Karpas-422 (cell line): ENCODE results near the gene MRPL23. TPM values are rescaled to one million over a fixed set of nuclear protein-coding genes. Genes with fewer than 3 reads are reported as not detected.
"Not testable (repeated sequence)": the region's sequence is repeated elsewhere in the genome, so short reads cannot be mapped to it uniquely, and the experiment has no call there.

Experiments
- DNase-seq: peaks from one replicate; pipeline ENCODE4 v3.0.0-alpha.2; 2015
- H2AFZ ChIP-seq: fragments of 200-600 bp; sonication (generic); 2 replicates; pipeline ENCODE4 v1.6.1; 2014; ENCODE audit warnings: antibody characterized with exemption, low read length, mixed read lengths
- H3K27ac ChIP-seq: fragments of 200-600 bp; sonication (generic); 2 replicates; pipeline ENCODE4 v1.5.1; 2014; ENCODE audit warnings: mild to moderate bottlenecking, low read length, moderate library complexity
- H3K27me3 ChIP-seq: fragments of 200-600 bp; sonication (generic); 2 replicates; pipeline ENCODE4 v1.6.1; 2014; ENCODE audit warnings: low read length, mixed read lengths
- H3K36me3 ChIP-seq: fragments of 200-600 bp; sonication (generic); 2 replicates; pipeline ENCODE4 v1.6.1; 2014; ENCODE audit warnings: low read length, mixed read lengths; ENCODE audit not compliant: insufficient read depth
- H3K4me1 ChIP-seq: fragments of 200-600 bp; sonication (generic); 2 replicates; pipeline ENCODE4 v1.6.1; 2014; ENCODE audit warnings: mild to moderate bottlenecking, low read length, mixed read lengths
- H3K4me2 ChIP-seq: fragments of 200-600 bp; sonication (generic); 2 replicates; pipeline ENCODE4 v1.6.1; 2014; ENCODE audit warnings: low read length, low read depth, mild to moderate bottlenecking; ENCODE audit not compliant: poor library complexity, severe bottlenecking
- H3K4me3 ChIP-seq: fragments of 200-600 bp; sonication (generic); 2 replicates; pipeline ENCODE4 v1.5.1; 2014; ENCODE audit warnings: mild to moderate bottlenecking, antibody characterized with exemption, low read length, mixed read lengths
- H3K79me2 ChIP-seq: fragments of 200-600 bp; sonication (generic); 2 replicates; pipeline ENCODE4 v1.6.1; 2014; ENCODE audit warnings: mild to moderate bottlenecking, low read length, mixed read lengths
- H3K9ac ChIP-seq: fragments of 200-600 bp; sonication (generic); 2 replicates; pipeline ENCODE4 v1.6.0; 2014; ENCODE audit warnings: low read length
- H3K9me2 ChIP-seq: fragments of 200-600 bp; sonication (generic), shearing (Covaris generic); replicated peaks from 2 replicates; pipeline ENCODE4 v1.6.0; 2014; ENCODE audit warnings: mild to moderate bottlenecking, low read length, moderate library complexity; ENCODE audit not compliant: insufficient read depth
- H3K9me3 ChIP-seq: fragments of 300-700, 200-600 bp; sonication (generic); 2 replicates; pipeline ENCODE4 v1.6.1; 2014; ENCODE audit warnings: low read length, mixed read lengths
- H4K20me1 ChIP-seq: fragments of 200-600 bp; sonication (generic); 2 replicates; pipeline ENCODE4 v1.6.1; 2014; ENCODE audit warnings: mild to moderate bottlenecking, antibody characterized with exemption, low read length, low read depth; ENCODE audit not compliant: insufficient read depth
- total RNA-seq: library from RNA; depleted of rRNA; stranded (reverse); fragments of >200 nt; shearing (Covaris generic); gene quantifications from 2 replicates; pipeline ENCODE4 v1.2.3, GENCODE V29; 2014; ENCODE audit warnings: low replicate concordance

MRPL23 gene
- total RNA-seq, 1 experiment from 2014 or later, result 76.2 TPM

GRCh38 chr11:1936072-1936780, 10.9 kb upstream of the MRPL23 start:
- no peaks in the 10 kb centered on the region for H4K20me1 ChIP-seq
- H3K36me3 ChIP-seq, result no peaks in the 10 kb centered on the region
- H3K79me2 ChIP-seq, result no peaks in the 10 kb centered on the region
- H3K27ac ChIP-seq, result no peak overlapping the region
- H3K4me1 ChIP-seq, result no peaks in the 10 kb centered on the region
- H3K9me3 ChIP-seq, result no peaks in the 10 kb centered on the region
- H3K9me2 ChIP-seq, result no peaks in the 10 kb centered on the region
- no peak overlapping the region for H2AFZ ChIP-seq
- no peak overlapping the region for H3K9ac ChIP-seq
- no peak overlapping the region for H3K4me3 ChIP-seq
- no peaks in the 10 kb centered on the region for H3K27me3 ChIP-seq
- H3K4me2 ChIP-seq, result no peak overlapping the region
- no peak for DNase-seq

GRCh38 chr11:1936781-1937615, 10.1 kb upstream of the MRPL23 start:
- no peaks in the 10 kb centered on the region for H3K4me1 ChIP-seq
- no peaks in the 10 kb centered on the region for H3K79me2 ChIP-seq
- H3K4me3 ChIP-seq, result no peak overlapping the region
- no peak for DNase-seq
- H3K27me3 ChIP-seq, result no peaks in the 10 kb centered on the region
- H3K4me2 ChIP-seq, result no peak overlapping the region
- H3K27ac ChIP-seq, result no peak overlapping the region
- no peaks in the 10 kb centered on the region for H4K20me1 ChIP-seq
- no peak overlapping the region for H3K9ac ChIP-seq
- no peak overlapping the region for H2AFZ ChIP-seq
- no peaks in the 10 kb centered on the region for H3K9me2 ChIP-seq
- H3K9me3 ChIP-seq, result no peaks in the 10 kb centered on the region
- H3K36me3 ChIP-seq, result no peaks in the 10 kb centered on the region

- Histone ChIP-seq H3K4me1 (no peaks in the 10 kb centered on the region), H3K9ac (no peak overlapping the region), H3K9me3 (no peaks in the 10 kb centered on the region), H3K4me2 (no peak overlapping the region), H3K79me2 (no peaks in the 10 kb centered on the region), H3K27ac (no peak overlapping the region), H3K27me3 (no peaks in the 10 kb centered on the region), H3K36me3 (no peaks in the 10 kb centered on the region), H3K4me3 (no peak overlapping the region), H2AFZ (no peak overlapping the region), H3K9me2 (no peaks in the 10 kb centered on the region), H4K20me1 (no peaks in the 10 kb centered on the region)
- DNase-seq, result no peak
Observed at GRCh38 chr11:1937616-1938342, 9.4 kb upstream of the MRPL23 start.

- H3K4me3 ChIP-seq, result no peak overlapping the region
- no peaks in the 10 kb centered on the region for H3K4me1 ChIP-seq
- no peaks in the 10 kb centered on the region for H3K9me2 ChIP-seq
- H3K9ac ChIP-seq, result no peak overlapping the region
- H2AFZ ChIP-seq, result no peak overlapping the region
- no peaks in the 10 kb centered on the region for H3K9me3 ChIP-seq
- no peaks in the 10 kb centered on the region for H3K27me3 ChIP-seq
- no peak overlapping the region for H3K4me2 ChIP-seq
- no peak for DNase-seq
- no peaks in the 10 kb centered on the region for H4K20me1 ChIP-seq
- H3K36me3 ChIP-seq, result no peaks in the 10 kb centered on the region
- H3K27ac ChIP-seq, result no peak overlapping the region
- no peaks in the 10 kb centered on the region for H3K79me2 ChIP-seq
Observed at GRCh38 chr11:1938343-1939005, 8.7 kb upstream of the MRPL23 start.

- Histone ChIP-seq H3K27ac (no peak overlapping the region), H3K27me3 (no peaks in the 10 kb centered on the region), H4K20me1 (no peaks in the 10 kb centered on the region), H3K36me3 (no peaks in the 10 kb centered on the region), H3K79me2 (no peaks in the 10 kb centered on the region), H3K4me1 (no peaks in the 10 kb centered on the region), H3K4me3 (no peak overlapping the region), H3K4me2 (no peak overlapping the region), H2AFZ (no peak overlapping the region), H3K9me3 (no peaks in the 10 kb centered on the region), H3K9ac (no peak overlapping the region), H3K9me2 (no peaks in the 10 kb centered on the region)
- DNase-seq, result no peak
Observed at GRCh38 chr11:1939006-1939625, 8.0 kb upstream of the MRPL23 start.

- not testable (repeated sequence) for H3K9ac ChIP-seq, DNase-seq, H3K4me3 ChIP-seq, H3K4me1 ChIP-seq, H3K9me3 ChIP-seq, H2AFZ ChIP-seq, H3K9me2 ChIP-seq, H4K20me1 ChIP-seq, H3K36me3 ChIP-seq, H3K27me3 ChIP-seq, H3K79me2 ChIP-seq, H3K4me2 ChIP-seq, H3K27ac ChIP-seq
Observed at GRCh38 chr11:1939788-1940187, 7.3 kb upstream of the MRPL23 start.

GRCh38 chr11:1942558-1943260, 4.4 kb upstream of the MRPL23 start:
- no peak overlapping the region for H3K4me3 ChIP-seq
- no peak for DNase-seq
- H3K4me2 ChIP-seq, result no peak overlapping the region
- H3K36me3 ChIP-seq, result no peaks in the 10 kb centered on the region
- no peaks in the 10 kb centered on the region for H3K9me2 ChIP-seq
- H3K4me1 ChIP-seq, result no peaks in the 10 kb centered on the region
- H2AFZ ChIP-seq, result no peak overlapping the region
- no peaks in the 10 kb centered on the region for H3K79me2 ChIP-seq
- H3K27me3 ChIP-seq, result no peaks in the 10 kb centered on the region
- H3K27ac ChIP-seq, result no peak overlapping the region
- no peak overlapping the region for H3K9ac ChIP-seq
- no peaks in the 10 kb centered on the region for H3K9me3 ChIP-seq
- H4K20me1 ChIP-seq, result no peaks in the 10 kb centered on the region
